NCI-H1048 (cell line): ENCODE results near the gene MLC1.

Source experiments
- DNase-seq: peaks from one replicate; lab custom pipeline; 2025; lab: John Stamatoyannopoulos, UW

Gene MLC1

GRCh38 chr22:50076646-50077535 lies 8.3 kb downstream of the MLC1 start:
- no peak for DNase-seq

GRCh38 chr22:50074551-50075530 lies 10.4 kb downstream of the MLC1 start:
- no peak for DNase-seq

- DNase-seq, result no peak
Measured at GRCh38 chr22:50074056-50074455, 11.2 kb downstream of the MLC1 start.

GRCh38 chr22:50072714-50073538 lies 12.3 kb downstream of the MLC1 start:
- DNase-seq, result no peak

- no peak for DNase-seq
Measured at GRCh38 chr22:50072167-50072555, 13.1 kb downstream of the MLC1 start.

GRCh38 chr22:50071432-50072166 lies 13.6 kb downstream of the MLC1 start:
- no peak for DNase-seq

- DNase-seq, result no peak
Measured at GRCh38 chr22:50070366-50070765, 14.9 kb downstream of the MLC1 start.

- no peak for DNase-seq
Measured at GRCh38 chr22:50068096-50068495, 17.1 kb downstream of the MLC1 start.

GRCh38 chr22:50067244-50067643 lies 18.0 kb downstream of the MLC1 start:
- no peak for DNase-seq

- DNase-seq, result no peak
Measured at GRCh38 chr22:50064453-50064852, 20.8 kb downstream of the MLC1 start.

GRCh38 chr22:50063589-50064393 lies 21.4 kb downstream of the MLC1 start:
- no peak for DNase-seq

GRCh38 chr22:50062509-50063135 lies 22.6 kb downstream of the MLC1 start:
- no peak for DNase-seq

GRCh38 chr22:50061824-50062355 lies 23.3 kb downstream of the MLC1 start:
- no peak for DNase-seq

GRCh38 chr22:50061141-50061823 lies 23.9 kb downstream of the MLC1 start:
- DNase-seq, result no peak

GRCh38 chr22:50060441-50061140 lies 24.6 kb downstream of the MLC1 start:
- DNase-seq, result no peak

- DNase-seq, result no peak
Measured at GRCh38 chr22:50059881-50060262, 25.4 kb downstream of the MLC1 start.

- DNase-seq, result no peak
Measured at GRCh38 chr22:50058906-50059880, 26.0 kb downstream of the MLC1 start.
